GM12892 (cell line): ENCODE data around the gene KAZN.

Experiments used
- POLR2A ChIP-seq: IDR thresholded peaks from 2 replicates; pipeline ENCODE4 v1.6.1; 2011; ENCODE audit warnings: low read depth, low read length, control low read depth
- POLR2AphosphoS5 ChIP-seq: IDR thresholded peaks from 2 replicates; pipeline ENCODE4 v1.6.1; 2011; ENCODE audit warnings: low read depth, low read length, control low read depth
- TAF1 ChIP-seq: IDR thresholded peaks from 2 replicates; pipeline ENCODE4 v1.6.1; 2011; ENCODE audit warnings: low read depth, mild to moderate bottlenecking, control low read depth, low read length, borderline replicate concordance

DNA sequence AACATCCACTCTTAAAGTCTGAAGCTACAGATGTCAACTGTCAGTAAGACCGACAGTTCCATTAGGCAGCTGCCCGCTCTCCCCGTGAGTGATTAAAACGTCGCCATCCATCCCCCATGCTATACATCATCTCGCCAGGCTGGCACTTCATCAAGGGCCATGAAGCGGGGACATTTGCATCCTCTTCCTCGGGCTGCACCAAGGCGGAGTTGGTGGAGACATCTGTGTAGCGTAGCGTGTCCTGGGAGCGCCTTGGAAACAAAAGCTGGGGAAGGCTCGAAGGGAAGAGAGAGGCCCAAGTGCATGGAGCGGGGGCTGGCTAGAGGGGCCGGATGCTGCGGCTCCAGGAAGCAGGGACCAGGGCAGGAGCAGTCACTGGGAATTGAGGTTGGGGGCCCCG, 250.1 kb downstream of the KAZN start:
- TF ChIP-seq POLR2AphosphoS5 = no peak
- no peak for TF ChIP-seq POLR2A
- TF ChIP-seq TAF1 = no peak
